Measurements from ENCODE around the gene TIMP4.
A peak's percentile ranks its signal among the peaks of the same experiment; 100 is the strongest.

TIMP4 gene

DNA sequence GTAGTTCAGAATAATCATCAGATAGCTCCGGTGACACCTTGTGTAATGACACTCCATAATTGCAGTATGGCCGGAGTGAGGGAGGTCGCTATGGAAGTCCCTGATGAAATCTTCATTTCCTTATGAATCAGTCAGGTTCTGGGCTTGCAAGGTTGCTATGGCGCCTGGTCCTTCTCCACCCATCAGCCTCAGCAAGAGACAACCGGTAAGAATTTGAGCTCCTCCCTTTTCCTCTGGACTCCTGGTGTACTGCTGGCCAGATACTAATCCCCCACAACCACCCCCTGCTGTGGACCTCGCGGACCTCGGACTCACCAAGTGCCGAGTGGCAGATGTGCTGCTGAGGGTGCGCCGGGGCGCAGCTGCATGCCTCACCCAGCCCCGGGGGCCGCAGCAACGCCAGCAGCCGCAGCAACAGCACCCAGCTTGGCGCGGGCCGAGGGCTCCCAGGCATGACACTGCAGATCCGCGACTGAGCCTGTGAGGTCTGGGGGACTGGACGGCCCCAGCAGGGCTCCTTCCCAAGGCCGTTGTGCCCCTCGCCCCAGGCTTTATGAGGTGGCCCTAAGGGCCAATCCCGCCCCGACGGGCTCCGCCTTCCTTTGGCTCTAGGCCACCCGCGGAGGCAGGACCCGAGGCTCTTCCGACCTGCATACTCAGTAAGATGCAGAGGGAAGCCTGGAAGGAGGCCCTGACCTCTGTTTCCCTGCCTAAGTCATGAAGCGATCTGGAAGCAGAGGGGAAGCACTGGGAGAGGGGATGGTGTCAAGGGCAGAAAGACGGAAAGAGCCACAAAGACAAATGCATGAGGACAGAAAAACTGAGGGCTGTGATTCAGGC is at the start of gene TIMP4:
Gene TIMP4, minus strand, starts transcription at position 526 of the 840 bp plus-strand sequence. Its CDS starts 72 bp downstream, at position 454.
- DNase-seq (ENCODE audit: low read depth in 2 of 2): no peak

DNA sequence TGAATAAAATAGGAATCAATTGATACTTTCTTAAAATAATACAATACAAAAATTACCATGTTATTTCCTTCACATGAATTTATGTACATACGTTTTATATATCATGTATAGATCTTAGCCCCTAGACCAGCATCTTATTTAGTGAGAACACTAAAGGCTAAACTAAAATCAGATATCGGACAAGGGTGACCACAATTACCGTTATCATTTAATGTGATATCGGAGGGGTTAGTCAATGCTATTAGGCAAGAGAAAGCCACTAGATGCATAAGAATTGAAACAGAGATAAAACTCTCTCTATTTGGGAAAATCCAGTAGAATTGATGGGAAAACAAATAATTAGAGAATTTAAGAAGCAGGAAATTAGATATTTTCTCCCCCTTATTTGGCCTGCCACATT is 46.5 kb upstream of the TIMP4 start:
- DNase-seq (ENCODE audit: low read depth in 2 of 2): no peak

DNA sequence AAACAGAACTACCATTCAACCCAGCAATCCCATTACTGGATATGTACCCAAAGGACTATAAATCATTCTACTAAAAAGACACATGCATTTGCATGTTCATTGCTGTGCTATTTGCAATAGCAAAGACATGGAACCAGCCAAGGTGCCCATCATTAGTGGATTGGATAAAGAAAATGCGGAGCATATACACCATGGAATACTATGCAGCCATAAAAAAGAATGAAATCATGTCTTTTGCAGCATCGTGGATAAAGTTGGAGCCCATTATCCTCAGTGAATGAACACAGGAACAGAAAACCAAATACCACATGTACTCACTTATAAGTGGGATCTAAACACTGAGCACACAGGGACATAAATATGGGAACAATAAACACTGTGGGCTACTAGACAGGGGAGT is 43.1 kb upstream of the TIMP4 start:
- DNase-seq (ENCODE audit: low read depth in 2 of 2): no peak

DNA sequence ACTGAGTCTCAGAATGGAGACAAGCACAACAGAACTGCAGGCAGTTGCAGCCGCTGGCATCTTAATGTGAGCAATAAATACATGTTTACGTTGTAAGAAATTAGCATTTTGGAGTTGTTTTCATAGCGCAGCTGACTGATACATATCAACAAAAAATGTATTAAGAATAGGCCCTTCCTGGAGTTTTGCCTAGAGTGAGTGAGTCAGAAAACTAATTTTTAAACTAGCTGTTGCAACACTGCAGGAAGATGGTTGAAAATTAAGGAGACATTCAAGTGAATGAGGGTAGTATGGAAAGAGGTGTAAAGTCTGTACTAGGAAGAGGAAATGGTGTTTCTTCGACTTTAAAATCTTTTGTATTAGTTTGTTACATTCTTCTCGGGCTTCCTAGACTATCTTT is 39.6 kb upstream of the TIMP4 start:
- DNase-seq (ENCODE audit: low read depth in 2 of 2): no peak

DNA sequence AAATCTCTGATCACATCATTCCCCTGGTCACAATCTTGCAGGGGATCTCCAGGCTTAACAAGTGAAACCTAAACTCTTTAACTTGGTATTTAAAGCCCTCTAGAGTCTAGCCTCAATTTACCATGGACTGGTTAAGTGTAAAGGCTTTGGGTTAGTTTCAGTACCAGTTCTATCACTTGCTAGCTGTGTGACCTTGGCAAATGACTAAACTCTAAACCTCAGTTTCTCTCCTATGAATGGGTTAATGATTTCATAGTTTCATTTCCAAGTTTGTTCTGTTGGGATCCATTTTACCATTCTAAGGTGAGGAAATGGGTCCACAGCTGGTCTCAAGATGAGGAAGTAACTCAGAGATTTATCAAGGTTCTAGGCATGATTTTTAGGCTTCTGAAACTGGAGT is 38.8 kb upstream of the TIMP4 start:
- no peak for DNase-seq (ENCODE audit: low read depth in 2 of 2)

DNA sequence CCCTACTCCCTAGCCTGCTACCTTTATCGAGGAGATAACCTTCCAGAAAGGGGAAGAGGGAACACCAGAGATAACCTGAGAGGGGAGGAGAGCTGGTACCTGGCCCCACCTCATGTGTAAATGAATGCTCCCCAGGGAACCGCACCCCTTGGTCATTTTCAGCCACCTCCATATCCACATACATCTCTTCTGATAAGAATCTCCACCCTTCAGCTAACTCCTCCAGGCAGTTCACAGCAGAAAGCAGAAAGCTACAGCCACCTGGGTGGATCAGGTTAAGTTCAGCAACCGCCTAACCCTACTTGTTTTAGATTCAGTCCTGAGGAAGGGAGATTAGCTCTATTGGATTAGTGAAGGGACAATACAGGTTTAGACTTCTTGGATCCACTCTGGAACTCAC is 38.0 kb upstream of the TIMP4 start:
- DNase-seq (ENCODE audit: low read depth in 2 of 2): no peak

DNA sequence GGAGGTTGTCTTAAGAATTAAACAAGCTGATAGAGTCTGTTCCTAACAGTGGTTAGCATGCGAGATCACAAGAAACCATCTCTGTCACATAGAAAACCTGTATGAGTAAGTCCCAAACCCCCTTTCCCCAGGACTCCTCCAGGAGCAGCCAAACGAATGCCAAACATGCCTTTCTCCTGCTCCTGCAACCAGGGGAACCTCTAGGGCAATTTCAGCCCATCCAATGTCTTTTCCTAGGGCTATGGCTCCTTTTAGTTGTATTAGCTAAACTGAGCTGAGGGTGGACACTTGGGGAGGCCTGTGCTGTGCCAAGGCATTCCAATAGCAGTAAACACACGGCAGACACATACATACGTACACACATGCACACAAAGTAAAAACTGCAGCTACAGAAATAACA is 36.5 kb upstream of the TIMP4 start:
- no peak for DNase-seq (ENCODE audit: low read depth in 2 of 2)

DNA sequence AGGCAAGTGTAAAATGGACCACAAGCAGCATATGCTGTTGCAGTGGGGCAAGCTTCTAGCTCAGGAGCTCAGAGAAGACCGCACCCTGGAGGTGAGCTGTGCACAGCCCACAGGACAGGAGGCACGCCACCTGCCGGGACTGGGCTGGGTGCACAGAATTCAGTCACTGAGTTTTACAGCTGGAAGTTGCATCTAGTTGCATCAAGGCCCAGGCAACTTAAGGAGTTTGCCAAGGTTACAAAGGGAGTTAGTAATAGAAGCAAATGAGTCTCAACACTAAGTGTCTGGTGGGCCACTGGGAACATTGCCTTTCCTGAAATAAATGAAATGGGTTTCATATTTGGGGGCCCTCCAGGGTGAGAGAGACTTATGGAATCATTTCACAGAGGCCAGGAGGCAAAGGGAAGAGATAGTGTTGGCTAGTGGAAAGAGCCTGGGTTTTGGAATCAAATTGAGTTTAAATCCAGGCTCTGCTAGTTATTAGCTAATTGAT is 36.0 kb upstream of the TIMP4 start:
- peak in 1 of 2 donors; percentile 23 for DNase-seq (ENCODE audit: low read depth in 2 of 2)

DNA sequence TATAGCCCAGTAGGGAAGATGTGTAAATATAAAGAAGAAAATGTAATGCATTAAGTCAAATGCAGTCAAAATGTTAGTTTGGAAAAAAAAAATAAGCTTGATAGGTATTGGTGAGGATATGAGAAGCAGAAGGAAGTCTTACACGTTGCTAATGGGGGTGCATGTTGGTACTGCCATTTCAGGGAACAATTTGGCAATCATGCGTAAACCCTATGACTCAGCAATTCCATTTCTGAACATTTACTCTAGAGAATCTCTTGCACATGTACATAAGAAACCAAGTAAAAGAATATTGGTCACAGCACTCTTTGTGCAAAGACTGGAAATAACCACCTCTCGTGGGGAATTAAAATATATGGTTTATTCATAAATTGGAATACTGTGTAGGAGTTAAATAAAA is 35.5 kb upstream of the TIMP4 start:
- DNase-seq (ENCODE audit: low read depth in 2 of 2): no peak

DNA sequence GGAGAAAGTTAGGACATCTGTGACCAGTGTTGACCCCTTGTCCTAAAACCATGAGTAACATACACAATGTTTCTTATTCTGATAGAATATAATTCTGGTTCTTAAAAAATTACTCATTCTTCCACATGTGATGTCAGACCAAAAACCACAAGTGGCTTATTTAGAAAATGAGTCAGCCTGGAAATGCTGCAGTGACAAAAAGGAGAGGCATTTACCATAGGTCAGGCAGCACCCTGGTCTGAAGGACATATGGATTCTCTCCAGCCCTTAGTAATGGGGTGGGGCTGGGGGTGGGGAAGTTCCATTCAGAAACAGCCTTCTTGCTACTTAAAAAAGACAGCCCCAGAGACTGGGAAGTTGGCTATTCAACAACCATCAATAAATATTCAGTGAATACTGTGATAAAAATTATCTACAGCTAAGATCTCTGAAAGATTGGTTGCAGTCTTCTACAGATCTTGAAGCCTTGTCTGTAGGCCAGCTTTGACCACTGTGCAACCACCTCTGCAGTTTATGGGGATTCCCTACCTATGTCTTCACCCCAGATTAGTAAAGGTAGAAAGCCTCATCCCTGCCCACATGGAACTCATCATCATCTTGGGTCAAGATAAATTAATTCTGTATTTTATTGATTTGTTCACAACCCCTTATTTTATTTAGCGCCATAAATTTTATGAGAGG is 34.9 kb upstream of the TIMP4 start:
- peak in 1 of 2 donors; percentile 33 for DNase-seq (ENCODE audit: low read depth in 2 of 2)

DNA sequence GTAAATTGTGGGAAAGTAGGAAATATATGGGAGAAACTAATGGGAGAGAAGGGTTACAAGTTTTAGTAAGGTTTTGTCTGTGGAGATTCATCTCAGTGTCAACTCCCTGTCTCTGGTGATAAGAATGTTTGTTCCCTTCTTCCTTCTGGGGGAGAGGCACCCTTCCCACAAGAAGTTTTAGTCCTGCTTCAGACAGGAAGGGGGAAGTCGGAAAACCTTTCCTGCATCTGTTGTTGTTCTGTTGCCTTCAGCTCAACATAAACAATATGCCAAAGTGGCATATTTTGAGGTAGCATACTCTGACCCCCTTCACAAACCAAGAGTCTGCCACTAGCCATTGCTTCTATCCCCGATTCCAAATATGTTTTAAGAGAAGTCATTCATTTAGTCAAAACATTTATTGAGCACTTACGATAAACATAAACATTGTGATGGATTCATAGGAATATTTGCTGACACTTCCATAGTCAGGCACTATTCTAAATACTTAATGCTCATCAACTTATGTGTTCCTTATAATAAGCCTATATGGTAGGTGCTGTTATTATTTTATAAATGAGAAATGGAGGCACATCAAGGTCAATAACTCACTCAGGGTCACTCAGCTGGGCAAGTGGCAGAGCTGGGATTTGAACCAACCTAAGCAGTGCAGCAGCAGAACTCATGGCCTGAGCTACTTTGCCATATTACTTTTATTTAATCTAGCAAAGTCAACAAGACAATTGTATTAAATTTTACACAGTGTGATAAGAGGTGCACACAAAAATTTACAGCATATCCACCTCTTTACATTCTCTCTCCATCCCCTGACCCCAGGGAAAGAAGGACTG is 34.2 kb upstream of the TIMP4 start:
- DNase-seq (ENCODE audit: low read depth in 2 of 2): no peak

DNA sequence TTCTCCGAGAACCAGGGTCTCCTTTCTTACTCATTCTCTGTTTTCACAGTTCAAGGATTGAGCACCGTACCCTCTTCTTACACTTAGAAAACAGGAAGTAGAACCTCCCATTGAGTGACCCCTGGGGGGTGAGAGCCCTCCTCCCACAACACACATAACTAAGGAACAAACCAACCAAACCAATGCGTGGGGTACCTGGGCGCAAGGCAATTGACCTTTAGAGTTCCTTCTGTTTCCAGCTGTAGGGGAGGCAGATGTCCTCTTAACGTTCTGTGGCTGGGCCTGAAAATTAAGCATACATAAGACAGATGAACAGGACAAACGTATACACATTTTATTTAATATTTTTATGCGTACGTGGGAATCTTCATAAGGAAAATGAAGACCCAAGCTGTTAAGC is 33.5 kb upstream of the TIMP4 start:
- no peak for DNase-seq (ENCODE audit: low read depth in 2 of 2)

DNA sequence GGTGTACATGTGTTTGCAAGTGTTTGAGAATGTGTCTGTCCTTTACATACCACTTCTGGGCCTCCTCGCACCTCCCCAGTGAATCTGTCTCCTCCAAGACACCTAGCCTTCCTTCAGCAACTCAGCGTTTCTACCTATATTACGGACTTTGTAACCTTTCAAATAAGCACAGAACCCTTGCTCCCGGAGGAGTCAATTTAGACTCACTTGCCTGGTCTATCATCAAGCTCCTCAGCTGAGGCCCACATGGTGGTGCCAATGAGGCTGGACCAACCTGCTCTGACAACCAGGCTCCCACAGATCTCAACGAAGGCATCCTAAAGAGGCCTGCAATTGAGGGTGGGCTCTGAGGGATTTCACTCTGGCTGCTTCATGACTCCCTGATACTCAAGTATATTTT is 32.8 kb upstream of the TIMP4 start:
- no peak for DNase-seq (ENCODE audit: low read depth in 2 of 2)

DNA sequence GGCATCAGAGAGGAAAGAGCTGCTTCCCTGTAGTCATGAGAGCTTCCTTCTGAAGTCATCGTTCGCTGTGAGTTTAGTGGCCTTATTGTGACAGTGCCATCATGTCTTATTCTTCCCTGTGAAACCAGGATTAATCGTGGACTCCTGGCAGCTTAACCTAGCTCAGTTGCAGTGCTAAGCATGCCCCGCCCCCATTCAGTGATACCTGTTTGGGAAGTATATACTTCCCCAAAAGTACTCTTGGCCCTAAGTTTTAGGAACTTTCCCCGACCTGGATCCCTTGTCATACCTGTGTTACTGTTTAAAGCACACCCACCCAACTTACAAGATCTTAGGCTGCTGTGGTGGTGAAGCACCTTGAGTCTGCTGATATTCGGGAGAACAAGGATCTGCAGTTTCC is 32.1 kb upstream of the TIMP4 start:
- no peak for DNase-seq (ENCODE audit: low read depth in 2 of 2)

DNA sequence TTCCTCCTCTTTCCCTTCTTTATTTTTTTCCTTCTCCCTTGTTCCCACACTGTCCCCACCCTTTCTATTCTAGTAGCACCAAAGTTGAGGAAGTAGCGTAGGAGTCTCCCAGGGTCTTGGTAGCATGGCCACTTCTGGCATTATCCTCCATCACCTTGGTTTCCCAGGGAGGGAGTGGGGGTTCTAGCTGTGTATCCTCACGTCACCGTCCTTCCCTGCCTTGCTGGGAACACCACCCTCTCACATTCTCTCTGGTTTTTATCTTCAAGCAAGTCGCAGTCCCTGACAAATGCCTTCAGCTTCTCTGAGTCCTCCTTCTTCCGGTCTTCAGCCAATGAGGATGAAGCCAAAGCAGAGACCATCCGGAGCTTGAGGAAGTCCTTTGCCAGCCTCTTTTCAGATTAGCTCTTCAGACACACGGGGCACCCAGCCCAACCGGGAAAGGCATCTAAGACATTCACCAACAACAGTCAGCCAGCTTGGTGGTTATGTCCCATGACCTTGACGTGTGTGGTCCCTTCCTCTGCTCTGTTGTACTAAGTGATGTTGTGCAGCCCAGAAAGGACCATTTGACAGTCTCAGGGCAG is 31.6 kb upstream of the TIMP4 start:
- no peak for DNase-seq (ENCODE audit: low read depth in 2 of 2)

DNA sequence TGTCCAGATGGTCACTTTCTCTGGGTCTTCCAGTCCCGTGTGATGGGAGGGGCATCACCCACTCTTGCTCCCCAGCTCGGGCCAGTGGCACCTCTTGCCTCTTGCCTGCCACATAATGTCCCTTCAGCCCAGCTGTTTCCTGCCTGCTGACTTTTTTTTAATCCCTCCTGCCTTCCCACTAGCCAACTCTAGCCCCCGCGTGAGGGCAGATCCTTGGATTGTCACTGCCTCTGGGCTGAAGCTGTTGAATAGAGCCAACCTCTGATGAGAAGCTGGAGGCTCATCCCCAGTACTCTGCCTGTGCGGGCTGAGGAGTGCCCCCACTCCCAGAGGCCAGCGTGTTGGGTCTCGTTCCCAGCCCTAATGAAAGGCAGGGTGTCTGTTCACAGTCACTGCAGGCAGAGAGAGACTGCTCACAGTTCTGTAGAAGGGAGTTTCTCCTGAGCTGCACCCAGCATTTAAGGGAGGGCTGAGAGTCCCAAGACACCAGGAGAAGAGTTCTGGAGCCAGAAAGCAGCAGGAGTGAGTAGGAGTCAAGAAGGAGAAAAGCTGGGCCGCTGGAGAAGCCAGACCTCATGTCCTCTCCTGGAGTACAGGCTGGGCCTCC is 30.1 kb upstream of the TIMP4 start:
- no peak for DNase-seq (ENCODE audit: low read depth in 2 of 2)

DNA sequence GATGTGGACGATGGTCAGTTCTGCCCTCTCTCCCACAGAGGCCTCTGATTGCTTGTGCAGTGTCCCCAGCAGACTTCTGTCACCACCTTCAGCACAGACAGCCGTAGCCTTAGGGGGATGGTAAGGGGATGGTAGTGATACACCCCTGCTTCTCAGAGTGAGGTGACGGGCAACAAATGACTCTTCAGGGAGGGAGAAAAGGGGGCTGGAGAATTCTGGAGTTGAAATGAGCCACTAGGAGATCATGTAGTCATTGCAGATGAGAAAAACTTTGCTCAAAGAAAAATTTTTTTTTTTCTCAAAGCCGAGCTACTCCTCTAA is 29.6 kb upstream of the TIMP4 start:
- no peak for DNase-seq (ENCODE audit: low read depth in 2 of 2)

DNA sequence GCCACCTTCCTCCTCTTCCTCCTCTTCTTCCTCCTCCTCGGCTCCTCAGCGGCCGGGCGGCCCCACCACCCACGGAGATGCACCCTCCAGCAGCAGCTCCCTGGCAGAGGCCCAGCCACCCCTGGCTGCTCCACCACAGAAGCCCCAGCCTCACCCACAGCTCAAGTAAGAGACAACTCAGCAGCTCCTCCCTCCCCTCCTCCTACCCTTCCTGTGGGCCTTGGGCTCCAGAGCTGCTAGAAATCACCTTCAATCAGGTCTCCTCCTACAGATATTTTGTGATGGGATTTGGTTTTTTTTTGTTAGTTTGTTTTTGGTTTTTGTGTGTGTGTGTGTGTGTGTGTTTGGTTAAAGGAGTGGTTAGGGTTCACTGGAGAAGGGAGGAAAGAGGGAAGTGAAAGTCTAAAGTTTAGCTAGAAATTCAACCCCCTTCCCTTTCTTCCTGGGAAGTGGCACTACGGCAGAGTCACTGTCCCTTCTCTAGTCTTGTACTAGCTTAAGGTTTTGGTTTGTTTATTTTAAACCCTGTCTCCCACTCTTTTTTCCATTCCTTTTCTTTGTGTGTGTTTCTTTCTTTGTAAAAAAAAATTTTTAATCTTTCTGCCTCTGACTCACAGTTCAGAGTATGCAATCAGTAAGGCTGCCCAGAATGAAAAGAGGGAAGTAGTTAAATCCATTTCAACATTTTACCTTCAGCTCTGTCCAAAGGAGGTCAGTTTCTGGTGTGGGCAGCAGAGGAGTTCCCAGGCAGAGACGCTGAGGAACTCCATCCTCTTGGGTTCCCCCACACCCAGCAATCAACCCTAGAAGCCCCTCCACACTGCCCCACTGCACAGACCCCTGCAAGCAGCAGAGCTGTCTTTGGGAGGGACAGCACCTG is 29.0 kb upstream of the TIMP4 start:
- peak; percentile 71 to 78 for DNase-seq (ENCODE audit: low read depth in 2 of 2)

DNA sequence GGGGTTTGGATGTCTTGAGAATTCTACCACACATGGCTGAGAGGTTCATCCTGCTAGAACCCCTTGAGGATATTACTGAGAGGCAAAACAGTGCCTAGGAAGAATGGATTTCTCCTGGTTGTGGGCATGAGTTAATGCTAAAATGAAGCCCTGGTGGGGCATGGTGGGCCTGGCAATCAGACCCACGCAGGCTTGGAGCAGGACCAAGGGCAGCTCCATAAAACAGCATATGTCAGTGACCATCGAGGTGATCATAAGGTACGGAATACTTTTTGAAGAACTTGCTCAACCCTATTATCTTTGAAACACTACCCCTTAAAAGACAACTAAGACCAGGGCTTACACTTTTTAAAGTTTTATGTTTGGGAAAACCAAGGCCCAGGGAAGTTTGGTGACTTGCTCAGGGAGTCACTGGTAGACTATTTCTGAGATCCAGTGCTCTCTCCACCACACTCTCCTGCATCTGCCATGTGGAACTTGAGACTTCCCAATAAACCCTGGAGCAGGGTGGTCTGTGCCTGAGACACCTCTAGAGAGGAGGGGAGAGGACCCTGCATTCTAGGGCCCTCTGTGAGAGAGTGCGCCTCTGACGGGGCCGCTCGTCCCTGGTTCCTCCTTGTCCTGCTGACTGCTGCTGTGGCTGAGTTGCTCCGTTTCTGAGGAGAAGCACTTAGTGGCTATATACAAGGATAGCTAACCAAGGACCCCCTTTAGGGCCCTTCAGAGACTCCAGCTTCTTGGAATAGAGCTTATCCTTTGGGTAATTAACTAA is 28.0 kb upstream of the TIMP4 start:
- no peak for DNase-seq (ENCODE audit: low read depth in 2 of 2)

DNA sequence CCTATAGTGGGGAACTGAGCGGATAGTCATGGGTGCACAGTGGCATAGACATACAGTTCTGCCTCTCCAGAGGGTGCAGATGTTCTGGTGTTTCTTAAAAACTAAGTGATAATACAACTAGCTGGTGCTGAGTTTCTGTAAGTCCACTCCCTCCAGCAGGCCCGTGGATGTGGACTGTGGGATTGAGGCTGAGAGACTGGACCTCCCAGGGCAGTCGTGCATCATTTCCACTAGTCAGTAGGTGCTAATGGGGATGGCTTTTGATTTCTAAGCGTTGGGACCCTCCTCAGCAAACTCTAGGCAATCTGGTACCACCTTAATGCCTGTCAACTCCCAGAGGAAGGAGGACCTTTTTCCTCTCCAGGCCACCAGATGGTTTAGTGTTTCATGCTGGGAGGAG is 27.3 kb upstream of the TIMP4 start:
- DNase-seq (ENCODE audit: low read depth in 2 of 2): no peak

All from stimulated activated CD8-positive, alpha-beta memory T cell treated with anti-CD3 and anti-CD28 coated beads, Interleukin-2, amount 100 ng/mL, for 48 hours (primary cell).